HG02678 (cell line): ENCODE measurements around the gene GCG.

Experiments
- ATAC-seq: cut with Tn5 transposase; IDR thresholded peaks from one replicate; pipeline ENCODE4 v1.9.1; 2021; ENCODE audit warnings: mild to moderate bottlenecking, moderate library complexity; ENCODE audit not compliant: unreplicated experiment

Gene GCG

GRCh38 chr2:162153608-162154224 is 1.7 kb upstream of the GCG start:
- ATAC-seq: peak; percentile 99

- no peak for ATAC-seq
These were observed 2.1 kb downstream of the GCG start for GRCh38 chr2:162149940-162150339.

GRCh38 chr2:162149466-162149865 is 2.6 kb downstream of the GCG start:
- ATAC-seq: no peak

- ATAC-seq: no peak
These were observed 3.1 kb downstream of the GCG start for GRCh38 chr2:162148956-162149355.

- no peak for ATAC-seq
These were observed 8.1 kb downstream of the GCG start for GRCh38 chr2:162143969-162144368.

DNA sequence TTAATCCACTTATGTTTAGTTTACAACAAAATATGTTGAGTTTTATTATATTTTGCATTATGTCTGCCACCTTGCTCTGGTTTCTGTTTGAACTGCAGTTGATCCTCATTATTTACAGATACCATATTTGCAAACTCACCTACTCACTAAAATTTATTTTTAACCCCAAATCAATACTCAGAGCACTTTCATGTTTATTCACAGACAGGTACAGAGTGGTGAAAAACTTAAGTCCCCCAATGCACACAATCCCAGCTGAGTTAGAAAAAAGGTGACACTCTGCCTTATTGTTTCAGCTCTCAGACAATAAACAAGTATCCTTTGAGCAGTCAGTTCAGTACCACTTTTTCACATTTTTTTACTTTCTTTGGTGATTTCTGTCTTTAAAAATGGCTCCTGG is 13.7 kb downstream of the GCG start:
- no peak for ATAC-seq

- no peak for ATAC-seq
These were observed 24.6 kb downstream of the GCG start for GRCh38 chr2:162127422-162127821.

DNA sequence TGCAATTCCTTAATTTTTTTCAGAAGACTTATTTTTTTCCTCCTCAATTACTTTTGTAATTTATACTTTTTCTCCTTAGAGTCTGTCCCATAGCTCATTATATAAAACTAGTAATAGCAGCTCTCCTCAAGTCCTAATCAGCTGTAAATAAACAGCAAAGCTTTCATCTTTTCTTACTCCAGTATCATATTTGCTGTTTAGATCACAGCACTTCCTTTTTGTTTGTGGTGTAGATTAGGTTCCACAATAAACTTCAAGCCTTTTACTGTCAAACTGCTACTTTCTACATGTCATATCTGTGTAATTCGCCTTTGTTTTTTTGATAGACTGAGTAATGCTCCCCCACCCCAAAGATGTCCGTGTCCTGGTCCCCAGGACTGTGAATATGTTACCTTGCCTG is 25.5 kb downstream of the GCG start:
- ATAC-seq: peak; percentile 6

GRCh38 chr2:162126111-162126519 is 25.9 kb downstream of the GCG start:
- peak; percentile 85 for ATAC-seq

DNA sequence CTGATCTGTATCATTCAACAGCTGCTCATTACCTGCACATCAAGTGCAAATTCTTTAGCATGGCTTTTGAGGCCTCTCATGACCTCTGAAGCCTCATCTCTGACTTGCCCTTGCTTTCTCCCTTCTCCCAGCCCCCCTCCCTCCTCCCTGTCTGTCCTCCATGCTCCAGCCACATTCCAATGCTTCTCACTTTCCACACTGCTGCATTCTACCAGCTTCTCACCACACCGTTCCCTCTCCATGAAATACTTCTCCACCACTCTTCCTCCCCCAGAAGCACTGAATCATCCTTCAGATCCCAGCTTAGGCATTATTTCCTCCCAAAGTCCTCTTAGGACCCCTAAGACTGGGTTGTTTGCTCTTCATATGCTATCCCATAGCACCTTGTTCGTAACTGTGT is 26.9 kb downstream of the GCG start:
- no peak for ATAC-seq

- peak; percentile 51 for ATAC-seq
These were observed 28.0 kb downstream of the GCG start for GRCh38 chr2:162123806-162124758.

- no peak for ATAC-seq
These were observed 33.6 kb downstream of the GCG start for GRCh38 chr2:162118166-162119031.

- ATAC-seq: no peak
These were observed 35.7 kb downstream of the GCG start for GRCh38 chr2:162116352-162116751.

DNA sequence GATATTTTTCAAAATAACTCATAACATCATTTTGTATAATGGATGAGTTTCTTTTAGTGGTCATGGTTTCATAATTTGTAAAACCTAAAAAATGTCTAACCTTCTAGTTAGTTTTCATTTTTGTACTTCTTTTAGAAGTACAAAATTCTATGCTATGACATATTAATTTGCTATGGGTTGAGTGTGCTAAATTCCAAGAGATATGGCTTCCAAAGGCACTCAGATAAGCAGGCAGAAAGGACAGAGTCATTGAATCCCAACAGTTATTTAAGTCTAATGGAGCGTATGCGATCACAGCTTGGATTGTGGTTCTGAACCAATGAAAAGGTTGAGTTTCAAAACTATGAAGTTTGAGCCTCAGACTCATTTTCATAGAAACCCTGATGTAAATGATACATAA is 37.0 kb downstream of the GCG start:
- ATAC-seq: no peak

GRCh38 chr2:162114271-162114670 is 37.8 kb downstream of the GCG start:
- ATAC-seq: no peak

DNA sequence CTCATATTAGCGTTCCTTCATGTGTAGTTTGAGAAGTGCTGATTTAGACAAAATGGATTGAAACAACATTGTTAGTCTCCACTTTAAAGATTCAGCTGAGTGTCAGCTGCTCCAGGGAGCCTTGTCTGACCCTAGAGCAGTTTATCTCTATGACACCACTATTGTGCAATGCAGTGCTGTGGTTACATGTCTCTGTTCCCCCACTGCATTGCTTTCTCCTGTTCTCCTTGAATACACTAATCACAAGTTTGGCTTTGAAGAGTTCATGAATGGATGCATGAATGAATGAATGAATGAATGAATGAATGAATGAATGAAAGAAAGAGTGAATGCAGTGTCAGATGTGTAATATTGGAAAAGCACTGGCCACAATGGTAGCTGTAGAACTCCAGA is 38.3 kb downstream of the GCG start:
- ATAC-seq: no peak

DNA sequence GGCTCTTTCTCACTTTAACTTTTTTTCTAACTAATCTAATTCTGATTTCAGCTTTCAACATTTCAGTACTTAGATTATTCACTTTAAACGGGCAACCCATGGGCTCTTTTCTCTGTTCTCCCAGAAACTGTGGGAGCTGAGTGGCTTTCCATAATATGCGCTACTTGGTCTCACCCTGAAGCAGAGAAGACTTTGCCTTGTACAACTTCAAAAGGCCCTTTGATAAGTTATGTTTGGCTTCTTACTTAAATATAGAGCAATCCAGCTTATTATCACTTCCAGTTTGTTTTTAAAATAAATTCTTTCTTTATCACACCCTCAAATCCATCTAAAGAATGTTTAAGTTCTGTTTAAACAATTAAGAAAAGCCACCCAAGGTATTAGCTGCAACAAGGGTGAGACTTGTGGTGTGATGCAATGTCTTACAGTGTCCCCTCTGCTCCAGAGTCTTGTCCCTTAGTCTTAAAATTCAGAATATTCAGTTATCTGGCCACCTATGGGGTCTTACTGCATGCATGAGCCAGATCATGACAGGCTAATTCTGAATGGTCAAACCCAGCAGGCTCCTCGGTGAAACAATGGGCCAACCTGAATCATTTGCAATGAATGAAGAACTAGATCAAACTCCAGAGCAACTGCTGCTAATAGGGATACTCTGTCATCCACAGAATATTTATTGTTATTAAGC is 38.8 kb downstream of the GCG start:
- ATAC-seq: no peak

DNA sequence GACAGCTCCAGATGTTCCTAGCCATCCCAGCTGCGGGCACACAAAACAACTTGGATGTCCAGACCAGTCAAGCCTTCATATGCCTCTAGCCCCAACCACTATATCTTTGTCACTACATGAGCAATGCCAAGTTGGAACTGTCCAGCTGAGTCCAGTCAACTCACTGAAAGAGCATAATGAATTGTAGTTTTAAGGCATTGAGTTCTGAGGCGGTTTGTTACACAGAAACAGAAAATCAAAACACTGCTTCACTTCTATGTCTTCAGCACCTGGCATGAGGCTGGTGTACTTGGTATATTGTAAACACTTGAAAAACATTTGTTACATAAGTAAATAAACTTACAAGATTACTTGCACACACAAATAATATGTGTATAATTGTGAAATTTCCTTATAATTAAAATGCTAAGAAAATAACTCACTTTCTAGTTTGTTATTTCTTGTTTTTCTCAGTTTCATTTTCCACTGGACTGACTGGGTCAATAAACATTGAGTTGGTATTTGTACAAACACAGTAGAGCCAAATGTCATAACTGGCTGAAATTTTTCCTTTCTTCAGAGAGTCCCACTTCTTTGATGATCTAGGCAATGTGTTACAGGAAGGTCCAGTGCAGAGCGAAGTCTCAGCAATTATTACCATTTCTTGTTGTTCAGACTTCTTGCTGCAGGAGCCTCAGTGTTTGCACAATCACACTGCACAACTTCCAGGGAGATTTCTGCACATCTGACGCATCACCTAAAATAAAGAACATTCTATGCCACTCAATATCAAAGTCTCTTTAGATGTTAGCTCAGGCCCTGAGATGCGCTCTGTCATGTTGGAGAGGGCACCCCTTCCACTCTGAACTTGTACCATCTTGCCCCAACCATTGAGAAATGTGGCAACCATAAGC is 39.8 kb downstream of the GCG start:
- ATAC-seq: no peak

DNA sequence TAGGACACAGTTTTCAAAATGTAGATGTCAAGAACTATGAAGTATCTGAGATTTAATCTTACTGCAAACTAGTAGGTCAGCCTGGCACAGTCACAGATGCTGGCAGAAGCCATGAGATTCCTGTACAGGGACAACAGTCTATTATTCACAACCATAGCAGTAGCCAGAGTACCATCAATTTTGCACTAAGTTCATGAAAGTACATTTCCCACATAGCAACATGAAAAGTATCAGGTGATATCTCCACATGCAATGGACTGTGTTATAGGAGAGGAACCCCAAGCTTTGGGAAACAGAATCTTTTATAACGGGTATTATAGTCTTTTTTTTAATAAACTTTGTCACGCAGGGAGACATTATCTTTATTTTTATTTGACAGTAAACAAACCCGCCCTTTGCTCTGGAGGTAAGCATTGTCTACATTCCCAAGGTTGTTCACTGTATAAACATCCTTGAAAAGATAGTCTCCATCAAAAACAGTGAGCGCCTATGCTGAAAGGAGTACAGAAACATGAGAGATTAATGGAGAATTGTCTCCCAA is 44.6 kb downstream of the GCG start:
- no peak for ATAC-seq

DNA sequence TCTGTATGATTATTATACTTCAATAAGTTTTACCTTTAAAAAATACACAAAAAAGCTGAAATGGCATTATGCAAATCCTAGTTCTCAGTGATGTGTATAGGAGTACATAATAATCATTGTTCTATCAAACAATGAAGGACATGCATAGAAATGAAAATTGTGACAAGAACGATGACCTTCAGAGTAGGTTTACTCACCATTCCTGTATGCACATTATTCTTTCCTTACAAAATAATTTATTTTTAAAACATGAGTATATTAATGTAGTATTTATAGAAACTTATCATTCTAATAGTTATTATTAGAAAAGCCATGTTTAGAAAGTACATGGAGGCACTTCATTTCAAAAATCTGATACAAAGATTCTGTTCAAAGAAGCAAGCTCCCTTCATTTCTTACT is 45.3 kb downstream of the GCG start:
- no peak for ATAC-seq
